WTC11 (cell line): ENCODE results near the gene ARFGAP2.

ENCODE experiments used
- CREM ChIP-seq: sonication (generic); formaldehyde crosslinking; IDR thresholded peaks from 2 replicates; pipeline ENCODE4 v1.8.1; 2022; ENCODE audit warnings: mild to moderate bottlenecking, missing genetic modification reagents, moderate library complexity
- TF ChIP-seq, protein P1 (sequence below): fragments of 200-600 bp; IDR thresholded peaks from 2 replicates; pipeline ENCODE4 v1.8.0; 2022; ENCODE audit warnings: antibody characterized with exemption

DNA sequence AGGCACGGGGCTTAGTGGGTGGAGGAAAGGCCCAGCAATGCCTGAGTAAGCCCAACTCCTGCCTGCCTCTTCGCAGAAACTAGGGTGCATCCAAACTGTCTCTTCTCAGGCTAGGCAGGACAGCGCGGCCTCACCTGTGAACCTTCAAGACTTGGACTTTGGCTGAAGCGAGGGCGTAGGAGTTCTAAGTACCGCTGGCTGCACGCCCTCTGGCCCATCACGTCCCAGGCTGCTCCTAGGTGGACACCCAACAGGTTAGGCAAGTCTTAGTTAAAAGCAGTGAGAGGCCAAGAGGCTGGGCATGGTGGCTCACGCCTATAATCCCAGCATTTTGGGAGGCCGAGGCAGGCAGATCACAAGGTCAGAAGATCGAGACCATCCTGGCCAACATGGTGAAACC, 36.3 kb upstream of the ARFGAP2 start:
- TF ChIP-seq, protein P1, sequence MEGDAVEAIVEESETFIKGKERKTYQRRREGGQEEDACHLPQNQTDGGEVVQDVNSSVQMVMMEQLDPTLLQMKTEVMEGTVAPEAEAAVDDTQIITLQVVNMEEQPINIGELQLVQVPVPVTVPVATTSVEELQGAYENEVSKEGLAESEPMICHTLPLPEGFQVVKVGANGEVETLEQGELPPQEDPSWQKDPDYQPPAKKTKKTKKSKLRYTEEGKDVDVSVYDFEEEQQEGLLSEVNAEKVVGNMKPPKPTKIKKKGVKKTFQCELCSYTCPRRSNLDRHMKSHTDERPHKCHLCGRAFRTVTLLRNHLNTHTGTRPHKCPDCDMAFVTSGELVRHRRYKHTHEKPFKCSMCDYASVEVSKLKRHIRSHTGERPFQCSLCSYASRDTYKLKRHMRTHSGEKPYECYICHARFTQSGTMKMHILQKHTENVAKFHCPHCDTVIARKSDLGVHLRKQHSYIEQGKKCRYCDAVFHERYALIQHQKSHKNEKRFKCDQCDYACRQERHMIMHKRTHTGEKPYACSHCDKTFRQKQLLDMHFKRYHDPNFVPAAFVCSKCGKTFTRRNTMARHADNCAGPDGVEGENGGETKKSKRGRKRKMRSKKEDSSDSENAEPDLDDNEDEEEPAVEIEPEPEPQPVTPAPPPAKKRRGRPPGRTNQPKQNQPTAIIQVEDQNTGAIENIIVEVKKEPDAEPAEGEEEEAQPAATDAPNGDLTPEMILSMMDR = no peak
- no peak for TF ChIP-seq CREM (CRISPR knock-in tag)
